GM12872 (cell line): ENCODE measurements around the gene PDE8A.

Experiments
- TF ChIP-seq, protein P1 (sequence below): IDR thresholded peaks from 3 replicates; pipeline ENCODE4 v1.5.1; 2011; ENCODE audit warnings: low read depth, mild to moderate bottlenecking, low read length, moderate library complexity; ENCODE audit not compliant: insufficient read depth

Gene PDE8A

DNA sequence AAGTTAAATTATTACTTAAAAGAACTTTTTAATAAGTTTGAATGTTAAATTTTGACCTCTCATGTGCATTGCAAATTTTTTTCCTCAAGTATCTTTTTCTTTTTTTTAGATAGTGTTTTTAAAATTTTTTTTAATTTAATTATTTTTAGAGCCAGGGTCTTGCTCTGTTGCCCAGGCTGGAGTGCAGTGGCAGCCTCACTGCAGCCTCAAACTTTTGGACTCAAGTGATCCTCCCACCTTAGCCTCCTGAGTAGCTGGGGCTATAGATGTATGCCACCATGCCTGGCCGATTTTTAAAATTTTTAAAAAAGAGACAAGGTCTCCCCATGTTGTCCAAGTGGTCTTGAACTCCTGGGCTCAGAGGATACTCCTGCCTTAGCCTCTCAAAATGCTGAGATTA, 14.4 kb downstream of the PDE8A start:
- TF ChIP-seq, protein P1, sequence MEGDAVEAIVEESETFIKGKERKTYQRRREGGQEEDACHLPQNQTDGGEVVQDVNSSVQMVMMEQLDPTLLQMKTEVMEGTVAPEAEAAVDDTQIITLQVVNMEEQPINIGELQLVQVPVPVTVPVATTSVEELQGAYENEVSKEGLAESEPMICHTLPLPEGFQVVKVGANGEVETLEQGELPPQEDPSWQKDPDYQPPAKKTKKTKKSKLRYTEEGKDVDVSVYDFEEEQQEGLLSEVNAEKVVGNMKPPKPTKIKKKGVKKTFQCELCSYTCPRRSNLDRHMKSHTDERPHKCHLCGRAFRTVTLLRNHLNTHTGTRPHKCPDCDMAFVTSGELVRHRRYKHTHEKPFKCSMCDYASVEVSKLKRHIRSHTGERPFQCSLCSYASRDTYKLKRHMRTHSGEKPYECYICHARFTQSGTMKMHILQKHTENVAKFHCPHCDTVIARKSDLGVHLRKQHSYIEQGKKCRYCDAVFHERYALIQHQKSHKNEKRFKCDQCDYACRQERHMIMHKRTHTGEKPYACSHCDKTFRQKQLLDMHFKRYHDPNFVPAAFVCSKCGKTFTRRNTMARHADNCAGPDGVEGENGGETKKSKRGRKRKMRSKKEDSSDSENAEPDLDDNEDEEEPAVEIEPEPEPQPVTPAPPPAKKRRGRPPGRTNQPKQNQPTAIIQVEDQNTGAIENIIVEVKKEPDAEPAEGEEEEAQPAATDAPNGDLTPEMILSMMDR: no peak

DNA sequence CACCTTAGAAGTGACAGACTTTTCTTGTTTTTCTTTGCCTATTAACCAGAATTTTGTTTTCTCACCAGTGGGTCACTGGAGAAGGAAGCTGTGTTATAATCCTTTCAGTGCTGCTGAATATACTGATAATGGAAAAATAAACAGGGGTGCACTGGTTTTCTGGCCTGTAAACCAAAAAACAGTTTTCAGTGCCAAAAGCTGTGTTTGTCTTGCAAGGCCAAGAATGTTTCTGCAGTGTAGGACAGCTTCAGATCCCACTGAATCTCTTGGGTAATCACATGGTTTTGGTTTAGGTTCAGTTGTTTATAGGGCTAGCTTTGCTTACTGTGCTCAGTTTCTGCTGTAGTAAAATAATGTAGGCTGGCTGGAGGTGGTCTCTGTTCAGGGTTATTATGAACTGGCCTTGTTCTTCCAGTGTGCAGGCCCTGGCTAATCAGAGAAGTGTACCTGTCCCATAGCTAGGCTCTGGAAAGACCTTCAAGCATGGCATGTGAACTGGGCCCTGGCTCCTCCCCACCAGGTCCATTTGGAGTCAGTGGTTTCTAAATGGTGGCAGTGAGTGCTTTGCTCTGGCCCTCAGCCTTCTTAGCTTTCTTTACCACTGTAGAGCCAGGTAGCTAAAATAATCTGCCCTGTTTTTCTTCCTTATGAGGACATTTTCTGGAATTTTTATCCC, 18.7 kb downstream of the PDE8A start:
- TF ChIP-seq, protein P1: no peak

DNA sequence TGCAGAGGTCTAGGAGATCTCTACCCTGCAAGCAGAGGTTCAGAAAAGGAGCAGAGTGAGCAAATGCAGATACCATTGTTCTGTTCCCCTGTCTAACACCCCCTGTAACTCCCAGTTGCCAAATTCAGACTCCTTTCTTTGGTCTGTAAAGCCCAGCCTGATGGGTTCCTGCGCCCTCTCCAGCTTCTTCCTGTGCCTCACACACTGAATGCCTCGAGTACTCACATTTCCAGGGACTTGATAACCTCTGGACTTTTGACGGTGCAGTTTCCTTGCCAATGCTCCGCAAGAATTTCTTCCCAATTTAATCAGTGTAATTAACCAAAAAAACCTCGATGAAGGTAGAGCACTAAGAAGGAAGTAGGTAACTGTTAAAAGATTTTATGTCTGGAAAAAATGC, 19.3 kb downstream of the PDE8A start:
- TF ChIP-seq, protein P1: no peak

DNA sequence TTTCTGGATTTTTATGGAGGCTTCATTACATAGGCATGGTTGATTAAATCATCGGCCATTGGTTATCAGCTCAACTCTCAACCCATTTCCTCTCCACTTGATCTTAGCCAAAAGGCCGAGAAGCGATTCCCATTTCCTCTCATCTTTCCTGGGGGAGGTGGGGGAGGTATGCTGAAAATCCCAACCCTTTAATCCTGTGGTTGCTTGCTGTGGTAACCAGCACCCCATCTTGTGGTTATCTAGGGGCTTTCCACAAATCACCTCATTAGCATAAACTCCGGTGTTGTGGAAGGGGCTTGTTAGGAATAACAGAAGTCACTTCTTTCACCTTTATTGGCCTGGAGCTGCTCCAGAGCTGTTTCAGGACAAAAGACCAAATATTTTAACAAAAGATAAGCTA, 20.9 kb downstream of the PDE8A start:
- TF ChIP-seq, protein P1: no peak

DNA sequence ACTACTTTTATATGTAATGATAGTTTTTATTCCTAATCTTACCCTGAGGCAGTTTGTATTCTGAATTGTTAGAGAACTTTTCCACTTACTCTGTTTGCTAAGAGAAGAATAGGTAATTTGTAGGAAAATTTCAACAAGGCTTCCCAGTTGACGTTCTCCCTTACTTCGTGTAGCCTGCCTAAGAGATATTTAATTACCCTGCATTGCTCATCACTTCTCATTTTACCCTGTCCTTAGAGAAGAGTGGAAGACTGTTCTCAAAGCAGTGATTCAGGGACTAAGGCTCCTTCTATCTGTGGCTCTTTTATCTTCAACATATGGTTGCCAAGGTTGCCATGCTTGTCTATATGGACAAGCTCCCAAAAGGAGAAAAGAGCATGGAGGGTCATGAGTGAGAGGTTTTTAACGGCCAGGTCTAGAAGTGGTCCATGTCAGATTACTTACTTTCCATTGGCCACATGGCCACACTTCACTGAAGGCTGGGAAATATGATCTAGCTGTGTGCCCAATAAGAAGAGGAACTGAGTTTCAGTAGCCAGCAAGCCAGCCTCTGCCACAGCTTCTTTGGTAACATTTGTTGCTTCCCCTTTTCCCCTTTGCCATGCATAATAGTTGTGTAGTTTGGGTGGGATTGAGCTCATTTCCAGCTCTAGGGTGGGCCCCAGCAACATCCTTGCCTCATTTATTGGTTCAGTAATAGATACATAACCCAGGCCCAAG, 22.1 kb downstream of the PDE8A start:
- TF ChIP-seq, protein P1: no peak

DNA sequence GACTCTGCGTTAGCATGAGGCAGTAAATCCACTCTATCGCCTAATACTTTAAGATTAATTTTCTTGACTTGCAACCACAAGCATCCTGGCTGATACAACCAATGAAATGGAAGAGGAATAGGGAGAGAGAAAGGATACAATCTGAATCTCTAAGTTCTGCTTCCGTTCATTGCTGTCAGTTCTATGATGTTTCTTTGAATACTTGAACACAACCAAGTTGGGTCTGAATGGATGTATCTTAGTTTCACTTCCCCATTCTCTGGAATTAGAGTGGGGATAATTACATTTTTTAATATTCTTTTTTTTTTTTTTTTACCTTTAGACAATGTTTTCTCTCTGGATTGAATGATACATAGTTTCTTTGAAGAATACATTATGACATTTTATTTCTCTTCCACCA, 22.9 kb downstream of the PDE8A start:
- TF ChIP-seq, protein P1: no peak

DNA sequence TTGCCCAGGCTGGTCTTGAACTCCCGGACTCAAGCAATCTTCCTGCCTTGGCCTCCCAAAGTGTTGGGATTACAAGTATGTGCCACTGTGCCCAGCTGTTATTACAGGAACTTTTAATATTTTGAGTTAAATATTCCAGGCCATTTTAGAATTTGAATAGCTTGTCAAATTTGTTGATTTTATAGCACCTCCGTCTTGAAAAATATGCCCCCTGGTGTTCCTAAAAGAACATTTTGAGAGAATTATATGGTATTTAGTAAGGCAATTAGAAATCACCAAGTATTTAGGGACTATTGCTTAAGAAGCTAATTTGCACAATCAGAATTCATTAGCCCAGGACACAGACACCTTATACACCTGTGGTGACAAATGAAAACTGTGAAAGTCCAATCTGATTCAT, 23.7 kb downstream of the PDE8A start:
- TF ChIP-seq, protein P1: no peak
